COLO668 (cell line): Measurements from ENCODE around the gene TBC1D3B.
"Not testable (repeated sequence)": the region's sequence is repeated elsewhere in the genome, so short reads cannot be mapped to it uniquely, and the experiment has no call there.

Experiments used
- DNase-seq: peaks from one replicate; lab custom pipeline; 2025; ENCODE audit not compliant: unreplicated experiment; lab: John Stamatoyannopoulos, UW

TBC1D3B gene

GRCh38 chr17:36176536-36176935 lies at the start of gene TBC1D3B:
TSS of gene TBC1D3B (minus strand) at chr17:36176636. CDS start at chr17:36175050, 1,586 bp downstream.
- not testable (repeated sequence) for DNase-seq

DNA sequence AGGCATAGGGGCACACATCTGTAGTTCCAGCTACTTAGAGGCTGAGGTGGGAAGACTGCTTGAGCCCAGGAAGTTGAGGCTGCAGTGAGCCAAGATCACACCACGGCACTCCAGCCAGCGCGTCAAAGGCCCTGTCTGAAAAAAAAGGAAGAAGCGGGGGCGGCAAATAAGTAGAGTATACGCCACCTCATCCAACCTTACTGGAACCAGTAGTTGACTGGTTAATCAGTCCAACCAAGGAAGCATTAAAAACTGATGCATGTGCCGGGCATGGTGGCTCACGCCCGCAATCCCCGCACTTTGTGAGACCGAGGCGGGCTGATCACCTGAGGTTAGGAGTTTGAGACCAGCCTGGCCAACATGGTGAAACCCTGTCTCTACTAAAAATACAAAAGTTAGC lies 46.5 kb upstream of the TBC1D3B start:
- DNase-seq, result not testable (repeated sequence)

DNA sequence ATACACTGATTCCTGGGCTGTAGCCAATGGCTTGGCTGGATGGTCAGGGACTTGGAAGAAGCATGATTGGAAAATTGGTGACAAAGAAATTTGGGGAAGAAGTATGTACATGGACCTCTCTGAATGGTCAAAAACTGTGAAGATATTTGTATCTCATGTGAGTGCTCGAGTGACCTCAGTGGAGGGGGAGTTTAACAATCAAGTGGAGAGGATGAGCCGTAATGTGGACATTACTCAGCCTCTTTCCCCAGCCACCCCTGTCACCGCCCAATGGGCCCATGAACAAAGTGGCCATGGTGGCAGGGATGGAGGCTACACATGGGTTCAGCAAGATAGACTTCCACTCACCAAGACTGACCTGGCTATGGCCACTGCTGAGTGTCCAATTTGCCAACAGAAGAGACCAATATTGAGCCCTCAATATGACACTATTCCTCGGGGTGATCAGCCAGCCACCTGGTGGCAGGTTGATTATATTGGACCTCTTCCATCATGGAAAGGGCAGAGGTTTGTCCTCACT lies 45.2 kb upstream of the TBC1D3B start:
- DNase-seq, result not testable (repeated sequence)

DNA sequence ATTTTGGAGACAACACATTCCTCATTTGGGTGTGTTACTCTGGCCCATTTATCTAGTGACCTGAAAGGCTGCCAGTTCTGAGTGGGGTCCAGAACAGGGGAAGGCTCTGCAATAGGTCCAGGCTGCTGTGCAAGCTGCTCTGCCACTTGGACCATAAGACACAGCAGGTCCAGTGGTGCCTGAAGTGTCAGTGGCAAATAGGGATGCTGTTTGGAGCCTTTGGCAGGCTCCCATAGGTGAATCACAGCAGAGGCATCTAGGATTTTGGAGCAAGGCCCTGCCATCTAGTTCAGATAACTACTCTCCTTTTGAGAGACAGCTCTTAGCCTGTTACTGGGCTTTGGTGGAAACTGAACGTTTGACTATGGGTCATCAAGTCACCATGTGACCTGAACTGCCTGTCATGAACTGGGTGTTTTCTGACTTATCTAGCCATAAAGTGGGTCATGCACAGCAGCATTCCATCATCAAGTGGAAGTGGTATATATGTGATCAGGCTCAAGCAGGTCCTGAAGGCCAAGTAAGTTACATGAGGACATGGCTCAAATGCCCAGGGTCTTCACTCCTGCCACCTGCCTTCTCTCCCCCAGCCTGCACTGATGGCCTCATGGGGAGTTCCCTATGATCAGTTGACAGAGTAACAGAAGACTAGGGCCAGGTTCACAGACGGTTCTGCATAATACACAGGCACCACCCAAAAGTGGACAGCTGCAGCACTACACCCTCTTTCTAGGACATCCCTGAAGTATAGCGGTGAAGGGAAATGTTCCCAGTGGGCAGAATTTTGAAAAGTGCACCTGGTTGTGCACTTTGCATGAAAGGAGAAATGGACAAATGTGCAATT lies 44.5 kb upstream of the TBC1D3B start:
- not testable (repeated sequence) for DNase-seq

- DNase-seq, result not testable (repeated sequence)
These were observed 43.1 kb upstream of the TBC1D3B start for GRCh38 chr17:36219556-36219955.

- not testable (repeated sequence) for DNase-seq
These were observed 39.2 kb upstream of the TBC1D3B start for GRCh38 chr17:36215406-36216308.

DNA sequence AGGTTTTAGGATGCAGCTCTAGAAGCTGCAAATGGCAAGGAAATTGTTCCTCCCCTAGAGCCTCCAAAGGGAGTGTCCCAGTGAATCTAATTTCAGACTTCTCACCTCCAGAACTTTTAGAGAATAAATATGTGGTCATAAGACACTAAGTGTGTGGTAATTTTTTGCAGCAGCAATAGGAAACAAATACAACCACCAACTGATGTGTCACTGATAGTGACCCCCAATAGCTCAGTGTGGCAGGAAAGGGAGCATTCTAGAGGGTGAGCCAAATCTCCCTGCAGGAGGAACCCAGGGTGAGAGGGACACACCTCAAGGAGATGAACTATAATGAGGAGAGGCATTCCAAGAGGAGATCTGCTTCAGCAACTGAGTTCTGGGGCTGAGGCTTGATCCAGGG lies 38.5 kb upstream of the TBC1D3B start:
- no peak for DNase-seq

DNA sequence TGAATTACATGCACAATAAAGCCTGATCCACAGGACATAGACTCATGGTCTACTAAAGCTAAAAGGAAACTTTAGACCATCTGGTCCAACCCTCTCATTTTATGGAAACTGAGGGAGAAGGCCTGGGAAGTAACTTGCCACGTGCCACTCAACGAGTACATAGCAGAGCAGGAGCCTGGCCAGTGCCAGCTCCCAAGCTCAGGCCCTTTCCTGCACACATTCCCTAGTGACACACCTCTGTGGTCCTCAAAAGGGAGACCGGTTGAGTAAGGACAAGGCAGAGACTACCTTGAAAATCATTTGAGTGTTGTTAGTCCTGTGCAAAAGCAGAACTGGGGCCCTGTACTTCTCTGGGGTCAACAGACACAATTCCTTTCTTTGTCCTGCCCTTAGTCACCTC lies 37.3 kb upstream of the TBC1D3B start:
- no peak for DNase-seq

GRCh38 chr17:36212966-36213365 lies 36.5 kb upstream of the TBC1D3B start:
- DNase-seq, result no peak

DNA sequence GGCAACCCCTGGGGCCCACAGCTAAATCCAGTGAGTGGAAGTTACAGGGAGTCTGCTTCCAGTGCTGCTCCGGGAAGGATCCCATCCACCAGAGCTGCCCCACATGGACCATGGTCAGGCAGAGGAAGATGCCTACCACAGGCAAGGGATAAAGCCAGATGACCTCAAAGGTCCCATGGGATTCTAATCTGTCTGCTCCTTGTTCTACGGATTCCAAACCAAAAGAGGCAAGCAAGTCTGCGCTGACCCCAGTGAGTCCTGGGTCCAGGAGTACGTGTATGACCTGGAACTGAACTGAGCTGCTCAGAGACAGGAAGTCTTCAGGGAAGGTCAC lies 35.8 kb upstream of the TBC1D3B start:
- no peak for DNase-seq

DNA sequence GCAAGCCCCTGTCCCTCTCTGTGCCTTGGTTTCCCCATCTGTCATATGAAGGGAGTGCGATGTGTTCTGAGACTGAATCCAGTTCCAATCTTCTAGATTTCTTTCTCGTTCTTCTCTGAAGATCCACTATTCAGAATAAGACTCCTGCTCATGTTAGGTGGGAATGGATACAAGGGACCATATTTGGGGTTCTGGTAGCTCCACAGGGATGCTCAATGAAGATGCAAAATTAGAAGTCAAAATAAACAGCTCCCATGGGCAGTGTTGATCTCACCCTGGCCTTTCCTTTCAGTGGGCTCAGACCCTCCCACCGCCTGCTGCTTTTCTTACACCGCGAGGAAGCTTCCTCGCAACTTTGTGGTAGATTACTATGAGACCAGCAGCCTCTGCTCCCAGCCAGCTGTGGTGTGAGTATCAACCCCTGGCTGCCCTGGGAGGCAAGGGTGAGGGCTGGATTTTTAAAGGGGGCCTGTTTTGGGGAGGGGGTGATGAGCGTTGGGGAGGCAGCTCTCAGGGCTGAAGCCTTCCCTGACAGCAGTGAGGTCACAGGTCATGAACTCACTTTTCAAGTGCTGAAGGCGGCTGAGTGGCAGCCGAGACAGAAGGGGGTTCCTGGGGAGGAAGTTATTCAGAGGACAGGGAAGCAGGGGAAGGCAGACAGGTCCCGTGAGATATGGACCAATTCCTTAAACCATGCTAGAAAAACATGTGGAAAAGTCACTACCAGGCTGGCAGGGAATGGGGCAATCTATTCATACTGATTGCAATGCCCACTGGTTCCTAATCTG lies 35.2 kb upstream of the TBC1D3B start:
- not testable (repeated sequence) for DNase-seq

- DNase-seq, result not testable (repeated sequence)
These were observed 34.2 kb upstream of the TBC1D3B start, which contains the start of gene CCL4L2 for GRCh38 chr17:36210439-36211211. TSS of gene CCL4L2 (plus strand) at chr17:36211063.

- DNase-seq, result no peak
These were observed 33.1 kb upstream of the TBC1D3B start for GRCh38 chr17:36209575-36209974.

- DNase-seq, result not testable (repeated sequence)
These were observed 30.9 kb upstream of the TBC1D3B start for GRCh38 chr17:36207383-36207782.

GRCh38 chr17:36206486-36206821 lies 30.0 kb upstream of the TBC1D3B start:
- not testable (repeated sequence) for DNase-seq

DNA sequence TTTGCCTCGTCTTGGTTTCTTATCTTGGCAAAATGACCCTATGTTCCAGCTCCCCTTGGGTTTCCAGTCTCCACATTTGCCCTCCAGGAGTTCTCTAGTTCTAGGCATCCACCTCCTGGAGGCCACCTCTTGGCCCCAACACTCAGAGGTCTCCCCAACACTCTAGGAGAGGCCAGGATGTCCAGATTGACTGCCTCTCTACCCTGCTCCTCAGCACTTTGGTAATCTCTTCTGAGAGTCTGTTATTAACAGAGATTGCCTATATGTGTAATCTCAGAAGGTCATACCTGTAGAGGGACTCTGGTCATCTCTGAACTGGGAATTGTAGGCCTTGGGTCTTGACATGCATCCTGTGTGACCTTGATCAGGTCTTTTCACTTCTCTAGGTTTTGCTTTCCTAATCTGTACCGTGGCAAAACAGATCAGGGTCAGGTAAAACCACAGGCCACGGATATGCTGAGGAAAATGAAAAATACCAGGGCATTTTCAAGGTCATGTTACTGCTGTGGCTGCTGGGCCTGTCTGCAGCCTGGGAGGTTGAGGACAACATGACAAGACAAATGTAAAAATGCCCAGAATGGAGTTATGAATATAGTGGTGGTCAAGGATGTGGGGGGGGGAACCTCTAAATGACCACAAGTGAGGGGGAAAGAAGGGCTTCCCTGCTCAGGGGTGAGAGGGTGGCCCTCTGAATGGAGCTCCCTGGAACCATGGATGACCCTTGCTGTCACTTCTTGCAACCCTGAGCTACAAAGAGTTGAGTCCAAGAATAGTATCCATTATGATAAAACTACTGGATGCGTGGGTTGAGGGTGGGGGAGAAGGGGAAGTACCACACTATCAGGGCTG lies 29.4 kb upstream of the TBC1D3B start:
- no peak for DNase-seq

DNA sequence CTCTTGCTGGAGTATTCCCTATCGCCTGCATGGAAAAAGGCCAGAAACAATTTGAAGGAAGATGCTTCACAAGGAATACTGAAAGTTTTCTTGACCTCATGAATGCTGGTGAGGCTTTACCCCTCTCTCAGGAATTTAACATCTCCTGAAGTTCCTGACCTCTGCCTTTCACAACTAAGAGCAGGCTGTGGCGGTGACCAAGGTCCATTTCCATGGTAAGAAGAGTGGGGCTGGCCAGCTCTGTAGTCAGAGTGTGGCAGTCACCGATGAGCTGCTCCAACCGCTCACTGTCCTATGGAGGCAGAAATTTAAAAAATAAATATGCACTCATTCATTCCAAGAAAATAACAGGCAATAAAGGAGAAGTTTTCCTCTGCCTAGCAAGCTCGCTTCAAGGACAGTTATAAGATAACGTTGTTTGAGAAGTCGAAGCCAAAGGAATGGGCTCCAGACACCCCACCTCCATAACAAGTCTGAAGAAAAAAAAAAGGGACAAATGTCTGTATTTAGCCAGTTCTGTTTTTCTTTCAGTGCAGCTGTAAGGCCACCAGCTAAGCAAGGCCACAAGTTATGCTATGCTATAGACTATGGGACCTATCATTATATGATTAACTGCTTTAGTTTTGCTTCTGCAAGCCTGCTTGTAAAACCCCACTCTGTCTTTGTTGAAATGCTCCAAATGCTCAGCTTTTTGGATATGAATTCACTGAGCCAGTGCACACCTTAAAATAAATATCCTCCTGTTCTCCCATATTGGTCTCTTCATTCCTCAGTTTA lies 28.5 kb upstream of the TBC1D3B start:
- no peak for DNase-seq

DNA sequence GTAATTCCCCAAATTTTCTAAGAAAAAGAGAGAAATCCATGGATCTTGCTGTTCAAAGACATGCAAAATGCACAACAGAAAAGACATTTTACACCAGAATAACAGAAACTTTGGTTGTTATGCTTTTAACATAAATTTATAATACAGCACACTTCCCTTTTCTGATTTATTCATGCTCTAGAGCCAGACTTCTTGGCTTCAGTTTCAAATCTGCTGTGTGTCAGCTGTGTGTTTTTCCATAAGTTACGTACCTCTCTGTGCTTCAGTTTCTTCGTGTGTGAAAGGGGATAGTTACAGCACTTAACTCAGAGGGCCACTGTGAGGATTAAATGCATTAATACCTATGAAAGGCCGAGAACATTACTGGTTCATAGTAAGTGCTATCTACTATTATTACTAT lies 26.9 kb upstream of the TBC1D3B start:
- no peak for DNase-seq
